ENCODE measurements around the gene EFL1. TPM values are rescaled to one million over a fixed set of nuclear protein-coding genes. Genes with fewer than 3 reads are reported as not detected.

EFL1 gene
- total and polyA plus RNA-seq, 2 of the 8 experiments (the other 6 are each of a cell fraction or from before 2014, with no cell fraction given): 10.8 to 31.5 TPM

DNA sequence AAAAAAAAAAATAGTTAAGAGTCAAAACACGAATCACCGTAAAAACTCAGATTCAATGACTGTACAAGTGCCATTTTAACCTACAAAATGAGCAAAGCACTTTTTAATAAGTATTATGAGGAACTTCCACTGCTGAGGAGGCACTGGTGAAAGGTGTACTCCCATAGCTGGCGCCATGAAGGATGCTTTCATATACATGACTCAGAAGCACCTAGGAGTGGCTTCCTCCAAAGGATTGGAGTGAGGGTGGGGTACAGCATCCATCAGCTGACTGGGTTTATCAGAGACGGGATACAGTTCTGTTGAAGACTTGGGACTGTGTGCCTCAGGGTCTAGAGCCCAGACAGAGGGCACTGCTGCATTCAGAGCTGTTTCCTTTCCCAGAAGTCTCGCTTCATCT is 155.9 kb downstream of the EFL1 start:
- CTCF ChIA-PET (ENCODE audit: partially characterized antibody): interaction anchor here (1.0 to 7.3 kb wide), 7 partner anchors 10 to 76 kb away, joined by 3 to 70 read pairs (median 5); no protein-coding TSS in a partner anchor
- FAIRE-seq: no peak
- TF ChIP-seq KDM4A (IDR thresholded peaks at IDR 0.05; ENCODE audit: low read depth, low read length, severe bottlenecking) (no peak), JUND (IDR thresholded peaks at IDR 0.05; ENCODE audit: low read length) (no peak), RAD21 (IDR thresholded peaks at IDR 0.05 in 1 of 2, conservative IDR thresholded peaks at IDR 0.05 in 1 of 2; ENCODE audit: low read depth in 2 of 2, low read length in 2 of 2) (no peak), SIRT6 (IDR thresholded peaks at IDR 0.05; ENCODE audit: low read length) (no peak), SP2 (IDR thresholded peaks at IDR 0.05; ENCODE audit: low read length) (no peak), NANOG (IDR thresholded peaks at IDR 0.05; ENCODE audit: insufficient read depth, low read depth, low read length, poor library complexity, severe bottlenecking) (no peak), POLR2A (IDR thresholded peaks at IDR 0.05; ENCODE audit: control extremely low read depth in 1 of 2, low read depth in 2 of 2, low read length in 2 of 2) (no peak), SP1 (IDR thresholded peaks at IDR 0.05; ENCODE audit: low read depth, low read length) (no peak), CEBPB (IDR thresholded peaks at IDR 0.05; ENCODE audit: low read depth, low read length) (no peak), POU5F1 (IDR thresholded peaks at IDR 0.05; ENCODE audit: low read depth, low read length) (no peak), YY1 (IDR thresholded peaks at IDR 0.05; ENCODE audit: low read depth, low read length) (no peak), CBX8 (IDR thresholded peaks at IDR 0.05; ENCODE audit: borderline replicate concordance, low read depth, low read length) (no peak)
- TF ChIP-seq, protein P1, sequence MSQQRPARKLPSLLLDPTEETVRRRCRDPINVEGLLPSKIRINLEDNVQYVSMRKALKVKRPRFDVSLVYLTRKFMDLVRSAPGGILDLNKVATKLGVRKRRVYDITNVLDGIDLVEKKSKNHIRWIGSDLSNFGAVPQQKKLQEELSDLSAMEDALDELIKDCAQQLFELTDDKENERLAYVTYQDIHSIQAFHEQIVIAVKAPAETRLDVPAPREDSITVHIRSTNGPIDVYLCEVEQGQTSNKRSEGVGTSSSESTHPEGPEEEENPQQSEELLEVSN (IDR thresholded peaks at IDR 0.05): no peak
- TF ChIP-seq, protein P2, sequence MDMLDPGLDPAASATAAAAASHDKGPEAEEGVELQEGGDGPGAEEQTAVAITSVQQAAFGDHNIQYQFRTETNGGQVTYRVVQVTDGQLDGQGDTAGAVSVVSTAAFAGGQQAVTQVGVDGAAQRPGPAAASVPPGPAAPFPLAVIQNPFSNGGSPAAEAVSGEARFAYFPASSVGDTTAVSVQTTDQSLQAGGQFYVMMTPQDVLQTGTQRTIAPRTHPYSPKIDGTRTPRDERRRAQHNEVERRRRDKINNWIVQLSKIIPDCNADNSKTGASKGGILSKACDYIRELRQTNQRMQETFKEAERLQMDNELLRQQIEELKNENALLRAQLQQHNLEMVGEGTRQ (IDR thresholded peaks at IDR 0.05; ENCODE audit: low read length): no peak

More for the DNA sequence above, 155.9 kb downstream of the EFL1 start:
- Histone ChIP-seq H2AFZ (ENCODE audit: low read length) (no peak overlapping the region), H4K20me1 (replicated peaks in 1 of 2; ENCODE audit: control insufficient read depth in 1 of 2, insufficient read depth in 2 of 2, low read length in 2 of 2) (no peaks in the 10 kb centered on the region), H3K4me1 (replicated peaks in 1 of 4; ENCODE audit: control insufficient read depth in 3 of 4, insufficient read depth in 4 of 4, low read length in 3 of 4) (no peaks in the 10 kb centered on the region; a peak in 1 of 7 replicates), H2BK12ac (ENCODE audit: low read depth, low read length) (no peak overlapping the region), H4K8ac (ENCODE audit: extremely low read depth, insufficient read depth, low read length) (no peak overlapping the region), H3K56ac (replicated peaks; ENCODE audit: insufficient read length, low read depth, low read length) (no peak overlapping the region), H2BK20ac (ENCODE audit: low read length) (no peak overlapping the region), H3K79me1 (ENCODE audit: low read depth, low read length) (no peaks in the 10 kb centered on the region), H3K23ac (ENCODE audit: insufficient read length) (no peak overlapping the region), H3K4ac (replicated peaks; ENCODE audit: insufficient read length, low read depth, low read length) (no peak overlapping the region), H2BK15ac (ENCODE audit: low read length) (no peak overlapping the region), H3K4me3 (ENCODE audit: extremely low read depth in 1 of 4, insufficient read depth in 2 of 4, low read depth in 3 of 4, low read length in 4 of 4) (no peak overlapping the region), H4K91ac (replicated peaks; ENCODE audit: insufficient read length, low read length) (no peak overlapping the region), H3K9me3 (ENCODE audit: insufficient read depth in 2 of 2, low read depth in 1 of 2, low read length in 1 of 2) (no peaks in the 10 kb centered on the region), H3K4me2 (ENCODE audit: insufficient read depth in 1 of 2, low read depth in 2 of 2, low read length in 2 of 2) (no peak overlapping the region), H2AK5ac (ENCODE audit: low read depth, low read length) (no peak overlapping the region), H3K23me2 (ENCODE audit: low read depth, low read length) (no peaks in the 10 kb centered on the region), H3K9ac (replicated peaks in 1 of 4; ENCODE audit: extremely low read depth in 1 of 4, low read depth in 3 of 4, low read length in 3 of 4) (no peak overlapping the region; a peak in 1 of 7 replicates), H3K36me3 (ENCODE audit: control insufficient read depth in 2 of 4, insufficient read depth in 4 of 4, low read length in 3 of 4) (no peaks in the 10 kb centered on the region), H2BK120ac (replicated peaks; ENCODE audit: low read depth, low read length) (no peak overlapping the region), H2BK5ac (ENCODE audit: low read depth, low read length) (no peak overlapping the region), H4K5ac (ENCODE audit: insufficient read length, low read depth, low read length) (no peak overlapping the region), H3K27ac (ENCODE audit: low read depth, low read length) (no peak overlapping the region), H3K79me2 (ENCODE audit: control insufficient read depth in 1 of 2, insufficient read depth in 2 of 2, low read length in 2 of 2) (no peaks in the 10 kb centered on the region), H3K27me3 (replicated peaks in 1 of 4; ENCODE audit: control insufficient read depth in 3 of 4, extremely low read depth in 1 of 4, insufficient read depth in 3 of 4, low read length in 3 of 4) (no peaks in the 10 kb centered on the region), H3K18ac (ENCODE audit: extremely low read depth, low read length) (no peak overlapping the region), H3K14ac (ENCODE audit: insufficient read length) (no peak overlapping the region)
- WGBS, 2 experiments (ENCODE audit: extremely low coverage in 1 of 2, insufficient coverage in 1 of 2, insufficient read length in 1 of 2, insufficient replicate concordance in 2 of 2, low coverage in 1 of 2, low lambda C conversion rate in 2 of 2, missing lambda C conversion rate in 1 of 2): 78% methylated on average over 5 of the region's 5 CpGs; no CpG with 5 or more reads in 1 of the 2 experiments
- POLR2A ChIA-PET (ENCODE audit: partially characterized antibody): no interaction called here
- DNase-seq (ENCODE audit: low read depth in 1 of 2, low spot score in 2 of 2): no peak
